OCI-LY3 (cell line): Measurements from ENCODE around the gene BRAP.

Experiments
- EZH2phosphoT487 ChIP-seq: fragments of 200-600 bp; shearing (Covaris generic); IDR thresholded peaks from 2 replicates; pipeline ENCODE4 v1.6.1; 2018; ENCODE audit warnings: antibody characterized with exemption, mixed run types, low read depth
- TF ChIP-seq, protein P1 (sequence below): fragments of 200-600, 300-600 bp; sonication (generic); IDR thresholded peaks from 2 replicates; pipeline ENCODE4 v1.5.1; 2014; ENCODE audit warnings: antibody characterized with exemption, low read length, low read depth

DNA sequence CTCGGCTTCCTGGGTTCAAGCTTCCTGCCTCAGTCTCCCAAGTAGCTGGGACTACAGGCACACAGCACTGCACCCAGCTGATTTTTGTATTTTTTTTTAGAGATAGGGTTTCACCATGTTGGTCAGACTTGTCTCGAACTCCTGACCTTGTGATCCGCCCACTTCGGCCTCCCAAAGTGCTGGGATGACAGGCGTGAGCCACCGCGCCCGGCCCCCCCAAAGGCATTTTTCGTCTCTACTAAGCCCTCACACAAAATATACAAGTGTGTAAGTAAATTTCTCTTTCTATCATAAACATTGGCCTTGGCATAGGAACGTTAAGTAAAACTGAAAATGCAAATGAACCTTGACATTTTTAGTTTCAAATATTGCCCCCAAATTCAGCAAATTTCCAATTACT lies 2.2 kb upstream of the BRAP start:
- TF ChIP-seq EZH2phosphoT487, result no peak
- TF ChIP-seq, protein P1, sequence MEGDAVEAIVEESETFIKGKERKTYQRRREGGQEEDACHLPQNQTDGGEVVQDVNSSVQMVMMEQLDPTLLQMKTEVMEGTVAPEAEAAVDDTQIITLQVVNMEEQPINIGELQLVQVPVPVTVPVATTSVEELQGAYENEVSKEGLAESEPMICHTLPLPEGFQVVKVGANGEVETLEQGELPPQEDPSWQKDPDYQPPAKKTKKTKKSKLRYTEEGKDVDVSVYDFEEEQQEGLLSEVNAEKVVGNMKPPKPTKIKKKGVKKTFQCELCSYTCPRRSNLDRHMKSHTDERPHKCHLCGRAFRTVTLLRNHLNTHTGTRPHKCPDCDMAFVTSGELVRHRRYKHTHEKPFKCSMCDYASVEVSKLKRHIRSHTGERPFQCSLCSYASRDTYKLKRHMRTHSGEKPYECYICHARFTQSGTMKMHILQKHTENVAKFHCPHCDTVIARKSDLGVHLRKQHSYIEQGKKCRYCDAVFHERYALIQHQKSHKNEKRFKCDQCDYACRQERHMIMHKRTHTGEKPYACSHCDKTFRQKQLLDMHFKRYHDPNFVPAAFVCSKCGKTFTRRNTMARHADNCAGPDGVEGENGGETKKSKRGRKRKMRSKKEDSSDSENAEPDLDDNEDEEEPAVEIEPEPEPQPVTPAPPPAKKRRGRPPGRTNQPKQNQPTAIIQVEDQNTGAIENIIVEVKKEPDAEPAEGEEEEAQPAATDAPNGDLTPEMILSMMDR, result no peak
